ENCODE results near the gene CDHR5.
"Not testable (repeated sequence)": the region's sequence is repeated elsewhere in the genome, so short reads cannot be mapped to it uniquely, and the experiment has no call there.

CDHR5 gene

DNA sequence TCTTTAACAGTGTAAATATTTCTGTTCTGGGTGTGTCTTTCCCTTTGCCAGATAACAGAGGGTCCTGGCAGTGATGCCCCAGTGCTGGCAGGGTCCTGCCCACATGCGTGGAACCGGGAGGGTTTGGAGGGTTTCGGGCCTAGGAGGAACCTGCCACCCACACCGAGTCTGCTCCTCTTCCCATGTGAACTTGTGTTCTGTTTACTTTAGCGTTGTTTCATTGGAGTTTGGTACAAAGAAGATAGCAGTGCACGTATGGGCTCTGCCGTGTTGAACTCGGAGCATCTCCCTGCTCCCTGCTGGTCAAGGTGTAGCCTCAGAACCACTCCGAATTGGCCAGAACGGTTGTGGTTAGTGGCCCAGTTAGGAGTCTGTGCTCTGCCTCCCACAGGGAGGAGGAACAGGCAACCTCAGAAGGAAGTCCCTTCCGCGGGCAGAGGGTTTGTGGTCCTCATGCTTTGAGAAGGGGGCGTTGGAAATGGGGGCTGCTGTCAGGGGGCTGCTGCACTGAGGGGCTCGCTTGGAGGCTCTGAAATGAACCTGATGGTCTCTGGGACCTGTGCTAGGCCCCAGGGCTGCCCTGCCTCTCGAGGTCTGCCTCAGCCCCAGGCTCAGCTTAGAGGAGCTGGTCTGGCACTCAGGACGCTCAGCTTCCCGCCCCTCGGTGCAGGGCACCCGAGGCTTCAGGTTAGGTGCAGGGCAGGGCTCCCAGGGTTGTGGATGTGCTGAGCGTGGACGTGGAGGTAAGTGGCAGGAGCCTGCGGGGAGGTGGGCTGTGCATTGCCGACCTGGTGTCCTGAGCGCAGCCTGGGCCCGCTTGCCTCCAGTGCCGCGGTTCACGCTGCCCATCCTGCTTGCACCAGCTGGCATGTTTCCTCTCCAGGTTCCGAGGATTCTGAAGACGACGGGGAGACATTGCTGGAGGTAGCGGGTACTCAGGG, 38.1 kb downstream of the CDHR5 start:
- no peak for DNase-seq (ENCODE audit: low spot score)

DNA sequence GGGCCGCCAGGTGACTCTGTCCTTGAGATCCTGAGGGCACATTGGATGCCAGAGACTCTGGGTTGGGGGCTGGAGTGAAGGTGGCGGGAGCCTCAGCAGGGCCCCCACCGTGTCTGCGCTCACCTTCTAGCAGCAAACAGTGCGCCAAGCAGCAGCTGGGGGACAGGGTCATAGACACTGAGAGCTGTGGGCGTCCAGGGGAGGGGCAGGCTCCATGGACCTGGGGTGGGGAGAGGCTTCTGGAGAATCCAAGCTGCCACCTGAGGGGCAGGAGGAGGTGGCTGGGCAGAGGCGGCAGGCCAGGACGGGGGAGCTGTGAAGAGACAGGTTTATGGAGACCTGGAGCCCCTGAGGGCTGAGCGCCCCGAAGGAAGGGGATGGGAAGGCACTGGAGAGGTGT, 40.5 kb downstream of the CDHR5 start:
- DNase-seq (ENCODE audit: low spot score) = no peak

DNA sequence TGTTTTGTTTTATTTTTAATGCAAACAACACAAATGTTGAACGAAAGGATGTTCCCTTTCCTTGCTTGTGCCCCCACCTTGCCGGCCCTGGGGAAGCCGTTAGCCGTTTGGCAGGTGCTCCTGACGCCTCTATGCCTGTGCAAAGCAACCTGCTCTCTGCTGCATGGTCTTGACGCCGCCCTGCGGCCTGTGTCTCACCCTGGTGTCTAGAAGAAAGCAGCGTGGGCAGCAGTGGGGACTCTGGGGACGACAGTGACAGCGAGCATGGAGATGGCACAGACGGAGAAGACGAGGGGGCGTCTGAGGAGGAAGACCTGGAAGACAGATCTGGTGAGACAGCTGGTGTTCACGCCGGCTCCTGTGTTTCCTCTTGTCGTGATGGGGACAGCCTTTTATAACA, 43.0 kb downstream of the CDHR5 start:
- DNase-seq (ENCODE audit: low spot score) = no peak

DNA sequence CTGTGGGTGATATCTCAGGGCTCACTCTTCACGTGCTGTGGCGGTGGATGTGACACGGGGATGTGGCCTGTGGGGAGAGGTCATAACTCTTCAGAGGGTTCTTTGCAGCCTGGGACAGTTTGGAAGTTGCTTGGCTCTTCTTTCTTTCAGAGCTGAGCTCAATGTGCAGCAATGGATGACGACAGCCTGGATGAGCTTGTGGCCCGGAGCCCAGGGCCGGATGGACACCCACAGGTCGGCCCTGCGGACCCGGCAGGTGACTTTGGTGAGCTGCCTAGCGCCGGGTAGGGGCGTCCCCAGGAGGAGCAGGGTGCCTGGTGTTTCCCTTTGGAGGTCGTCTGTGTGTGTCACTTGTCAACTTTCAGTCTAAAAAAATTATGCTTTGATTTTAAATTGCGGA, 43.4 kb downstream of the CDHR5 start:
- no peak for DNase-seq (ENCODE audit: low spot score)

DNA sequence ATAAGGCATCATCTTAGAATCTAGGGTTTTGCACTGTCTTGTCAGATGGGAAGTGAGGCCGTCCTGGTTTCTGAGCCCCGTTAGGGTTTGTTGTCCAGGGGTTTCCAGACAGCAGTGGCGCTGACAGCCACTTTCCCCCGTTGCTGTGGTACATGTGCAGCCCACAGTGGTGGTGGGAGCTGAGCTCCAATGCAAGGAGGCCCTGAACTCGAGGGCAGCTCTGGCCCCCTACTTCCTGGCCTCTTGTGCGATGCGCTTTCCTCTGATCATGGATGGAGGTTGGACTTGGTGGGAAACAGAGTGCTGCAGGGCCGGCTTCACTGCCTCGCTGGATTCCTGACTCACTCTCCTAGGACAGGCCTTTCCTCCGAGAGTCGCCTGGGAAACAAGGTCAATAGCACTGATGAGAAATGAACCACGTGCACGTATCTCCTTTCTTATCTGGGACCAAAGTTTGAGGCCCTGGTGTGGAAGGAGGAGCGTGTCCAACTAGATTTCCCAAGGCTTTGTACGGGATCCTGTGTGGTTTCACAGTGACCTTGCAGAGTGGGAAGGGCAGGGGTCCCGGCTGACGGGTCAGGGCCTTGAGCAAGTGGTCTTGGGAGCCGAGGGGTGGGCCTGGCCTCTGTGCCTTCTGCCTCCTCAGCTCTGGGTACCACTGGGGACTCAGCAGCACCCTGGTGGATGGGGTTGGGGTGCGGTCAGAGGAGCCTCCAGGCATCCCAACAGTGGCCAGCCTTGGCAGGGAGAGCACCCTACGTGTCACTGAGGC, 44.7 kb downstream of the CDHR5 start:
- DNase-seq (ENCODE audit: low spot score) = no peak

DNA sequence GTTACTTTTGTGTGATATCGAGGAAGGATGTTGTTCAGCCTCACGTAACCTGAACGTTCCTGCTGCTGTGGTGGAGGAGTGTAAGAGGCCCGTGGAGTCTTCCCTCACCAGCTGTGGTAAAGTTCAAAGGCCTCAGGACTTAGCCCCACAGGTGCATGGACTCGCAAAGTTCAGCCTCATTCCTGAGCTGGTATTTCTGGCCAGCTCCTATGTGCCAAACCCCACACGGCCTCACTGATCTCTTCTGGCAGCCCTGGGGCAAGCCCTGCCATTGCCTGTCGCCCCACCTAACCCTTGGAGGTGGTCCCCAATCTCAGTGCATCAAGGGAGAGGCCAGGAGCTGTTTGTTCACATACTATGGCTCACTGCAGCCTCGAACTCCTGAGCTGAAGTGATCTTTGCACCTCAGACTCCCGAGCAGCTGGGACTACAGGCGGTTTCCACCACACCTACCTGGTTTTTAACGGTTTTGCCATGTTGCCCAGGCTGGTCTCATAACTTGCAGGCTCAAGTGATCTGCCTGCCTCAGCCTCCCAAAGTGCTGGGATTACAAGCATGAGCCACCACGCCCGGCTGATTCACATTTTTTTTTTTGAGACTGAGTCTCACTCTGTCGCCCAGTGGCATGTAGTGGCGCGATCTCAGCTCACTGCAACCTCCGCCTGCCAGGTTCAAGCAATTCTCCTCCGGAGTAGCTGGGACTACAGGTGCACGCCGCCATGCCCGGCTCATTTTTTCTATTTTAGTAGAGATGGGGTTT, 46.3 kb downstream of the CDHR5 start:
- no peak for DNase-seq (ENCODE audit: low spot score)

DNA sequence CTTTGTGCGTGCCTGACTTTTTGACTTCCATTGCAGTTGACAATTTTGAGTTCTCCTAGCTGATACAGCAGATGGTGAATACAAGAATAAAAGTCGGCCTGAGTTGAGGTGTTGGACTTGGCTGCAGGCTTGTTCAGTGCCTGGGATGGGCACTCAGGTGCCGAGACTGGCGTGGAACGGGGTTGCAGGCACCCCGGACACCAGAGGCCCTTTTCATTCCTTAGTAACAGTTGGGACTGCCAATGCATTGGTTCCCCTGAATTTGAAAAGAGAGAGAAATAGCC, 47.2 kb downstream of the CDHR5 start:
- DNase-seq (ENCODE audit: low spot score) = no peak

DNA sequence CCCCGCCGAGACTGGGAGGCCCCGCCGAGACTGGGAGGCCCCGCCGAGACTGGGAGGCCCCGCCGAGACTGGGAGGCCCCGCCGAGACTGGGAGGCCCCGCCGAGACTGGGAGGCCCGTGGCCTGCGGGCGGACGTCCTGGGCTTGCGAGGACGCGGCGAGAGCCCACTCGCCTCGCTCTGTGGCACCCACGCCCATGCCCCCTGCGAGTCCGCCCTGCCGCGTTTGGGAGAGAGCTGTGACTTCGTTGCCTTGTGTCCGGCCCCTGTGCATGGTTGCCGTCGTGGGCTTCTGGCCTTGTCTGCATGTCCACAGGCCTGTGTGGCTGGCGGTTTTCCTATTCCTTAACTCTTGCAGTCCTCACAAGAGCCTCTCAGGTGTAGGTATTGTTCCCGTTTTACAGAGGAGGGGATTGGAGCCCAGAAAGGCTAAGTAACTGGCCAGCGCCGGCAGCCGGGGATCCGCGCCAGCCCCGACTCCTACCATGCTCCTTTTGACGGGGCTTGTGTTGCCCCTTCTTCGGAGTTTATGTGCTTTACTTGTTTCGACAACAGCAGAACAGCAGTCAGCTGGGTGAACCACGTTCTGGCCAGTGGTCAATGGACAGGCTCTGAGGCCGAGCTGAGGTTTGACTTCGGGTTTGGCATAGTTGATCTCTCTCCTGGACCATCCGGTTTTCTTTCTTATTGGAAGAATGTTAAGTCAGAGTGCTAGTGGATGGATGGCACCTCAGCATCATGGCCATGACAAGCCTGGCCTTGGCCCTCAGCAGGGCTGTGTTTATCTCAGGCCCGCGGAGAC, 47.7 kb downstream of the CDHR5 start:
- DNase-seq (ENCODE audit: low spot score) = no peak

DNA sequence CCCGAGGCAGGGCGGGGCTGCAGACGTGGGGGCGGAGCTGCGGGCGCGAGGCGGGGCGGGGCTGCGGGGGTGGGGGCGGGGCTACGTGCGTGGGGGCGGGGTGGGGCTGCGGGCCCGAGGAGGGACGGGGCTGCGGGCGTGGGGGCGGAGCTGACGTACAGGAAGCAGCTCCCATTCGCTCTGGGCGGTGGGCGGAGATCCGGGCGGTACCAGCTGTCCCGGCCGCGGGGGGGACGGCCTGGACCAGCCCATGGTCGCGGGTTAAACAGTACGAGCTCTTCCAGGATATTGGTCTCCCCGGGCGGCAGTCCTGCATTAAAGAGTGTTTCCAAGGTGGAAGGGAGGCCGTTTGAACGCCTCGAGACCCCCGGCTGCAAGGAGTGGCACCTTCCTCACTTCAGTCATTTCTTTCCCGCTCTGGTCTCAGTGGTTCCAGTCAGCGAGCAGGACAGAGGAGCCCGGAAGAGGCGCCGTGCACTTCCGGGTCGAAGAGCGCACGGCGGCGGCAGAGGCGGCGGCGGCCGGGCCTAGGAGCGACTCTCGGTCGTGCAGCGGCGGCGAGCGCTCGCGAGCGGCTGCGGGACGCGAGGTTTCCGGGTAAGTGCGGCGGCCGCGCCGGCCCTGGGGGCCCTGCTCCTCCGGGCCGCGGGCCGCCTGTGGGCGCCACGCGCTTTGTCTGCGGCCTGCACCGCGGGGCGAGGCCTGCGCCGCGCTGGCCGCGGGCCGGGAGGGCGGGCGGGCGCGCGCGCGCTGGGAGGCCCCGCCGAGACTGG, 48.6 kb downstream of the CDHR5 start, which contains the start of gene PHRF1:
Gene PHRF1 (plus strand): TSS at position 475 of the 773 bp plus-strand sequence. CDS start 5,043 bp downstream, outside the sequence.
- DNase-seq (ENCODE audit: low spot score) = peak; percentile 95

DNA sequence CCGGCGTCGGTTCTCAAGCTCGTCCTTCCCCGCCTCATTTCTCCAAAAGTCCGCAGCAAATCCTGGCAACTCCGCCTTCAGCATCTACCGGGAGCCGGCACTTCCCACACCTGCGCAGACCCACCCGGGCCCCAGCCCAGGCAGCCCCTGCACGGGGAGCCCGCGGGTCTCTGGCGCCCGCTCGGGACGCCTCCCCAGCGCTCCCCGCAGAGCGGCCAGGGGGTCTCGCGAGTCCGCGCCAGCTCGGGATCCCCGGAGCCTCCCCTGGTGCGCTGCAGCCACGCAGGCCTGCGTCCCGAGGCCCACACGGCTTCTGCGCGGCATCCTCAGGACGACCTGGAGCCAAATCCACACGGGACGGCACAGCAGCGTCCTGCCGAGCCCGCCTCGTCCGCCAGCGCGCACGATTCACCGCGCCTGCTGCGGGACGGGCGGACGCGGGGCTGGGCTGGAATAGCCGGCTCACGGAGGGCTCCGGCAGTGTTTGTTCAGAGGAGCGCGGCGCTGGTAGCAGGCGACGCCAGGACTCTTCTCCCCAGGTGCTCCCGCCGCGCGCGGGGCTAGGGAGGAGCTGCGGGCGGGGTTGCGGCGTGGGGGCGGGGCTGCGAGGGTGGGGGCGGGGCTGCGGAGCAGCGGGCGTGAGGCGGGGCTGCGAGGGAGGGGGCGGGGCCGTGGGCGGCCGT, 49.3 kb downstream of the CDHR5 start:
- no peak for DNase-seq (ENCODE audit: low spot score)

DNA sequence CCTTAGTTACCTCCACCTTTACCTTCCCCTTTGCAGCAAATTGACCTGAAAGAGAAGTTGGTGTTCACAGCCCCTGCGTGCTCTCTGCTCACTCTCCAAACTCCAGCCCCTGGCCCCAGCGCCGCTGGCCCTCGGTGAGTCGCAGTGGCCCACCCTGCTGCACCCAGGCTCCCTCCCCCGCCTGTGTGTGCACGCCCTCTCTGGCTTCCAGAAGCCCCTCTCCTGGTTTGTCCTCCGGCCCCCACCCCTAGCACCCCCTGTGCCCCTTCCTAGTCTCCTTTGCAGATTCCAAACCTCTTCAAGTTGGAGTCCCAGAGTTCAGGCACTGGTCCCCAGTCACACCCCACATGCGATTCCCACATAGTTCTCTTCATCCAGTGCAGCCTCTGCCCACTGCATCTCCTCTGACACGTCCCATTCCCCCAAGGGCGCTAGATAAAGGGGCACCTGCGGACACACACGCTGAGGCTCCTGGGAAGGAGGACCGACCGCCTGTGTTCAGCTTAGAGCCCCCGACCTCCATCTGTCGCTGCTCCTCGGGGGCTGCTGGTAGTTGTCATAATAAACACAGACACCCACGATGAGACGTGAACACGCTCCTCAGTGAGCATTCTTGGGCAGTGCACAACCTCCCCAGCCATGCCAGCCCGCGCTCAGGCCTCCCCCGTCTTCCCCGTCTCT, 50.0 kb downstream of the CDHR5 start:
- no peak for DNase-seq (ENCODE audit: low spot score)

DNA sequence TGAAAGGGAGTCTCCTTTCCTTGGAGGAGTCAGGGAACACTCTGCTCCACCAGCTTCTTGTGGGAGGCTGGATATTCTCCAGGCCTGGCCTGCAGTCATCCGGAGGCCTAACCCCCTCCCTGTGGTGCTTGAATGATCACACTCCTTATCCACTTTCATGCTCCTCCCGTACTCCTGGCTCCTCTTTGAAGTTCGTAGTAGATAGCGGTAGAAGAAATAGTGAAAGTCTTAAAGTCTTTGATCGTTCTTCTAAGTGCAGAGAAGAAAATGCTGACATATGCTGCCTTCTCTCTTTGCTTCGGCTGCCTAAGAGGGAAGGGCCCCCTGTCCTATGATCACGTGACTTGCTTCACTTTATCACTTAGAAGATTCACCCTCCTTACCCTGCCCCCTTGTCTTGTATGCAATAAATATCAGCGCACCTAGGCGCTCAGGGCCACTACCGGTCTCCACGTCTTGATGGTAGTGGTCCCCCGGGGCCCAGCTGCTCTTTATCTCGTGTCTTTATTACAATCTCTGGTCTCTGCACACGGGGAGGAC, 50.7 kb downstream of the CDHR5 start:
- DNase-seq (ENCODE audit: low spot score) = not testable (repeated sequence)

DNA sequence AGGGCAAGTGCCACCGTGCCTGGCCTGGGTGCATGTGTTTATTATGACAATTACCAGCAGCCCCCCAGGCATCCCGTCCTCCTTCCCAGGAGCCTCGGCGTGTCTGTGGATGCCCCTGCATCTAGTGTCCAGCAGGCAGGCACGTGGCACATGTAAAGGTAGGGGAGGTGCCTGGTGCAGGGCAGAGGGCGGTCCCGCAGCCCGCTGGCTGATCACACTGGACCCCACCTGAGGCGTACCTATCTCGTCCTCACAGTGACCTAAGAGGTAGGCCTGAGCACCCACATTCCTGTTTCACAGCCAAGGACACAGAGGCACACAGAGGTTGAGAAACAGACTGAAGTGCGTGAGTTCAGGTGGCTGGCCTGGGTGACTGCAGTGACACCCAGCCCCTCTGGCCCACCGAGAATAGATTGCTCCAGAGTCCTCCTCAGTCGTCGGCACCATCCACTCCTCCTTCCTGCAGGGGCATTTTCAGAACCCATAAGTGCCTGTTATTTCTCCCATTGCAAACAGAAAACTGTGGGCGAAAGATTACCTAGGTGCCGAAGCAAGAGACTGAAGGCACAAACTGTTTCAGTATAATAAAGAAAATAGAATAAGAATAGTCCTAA, 51.5 kb downstream of the CDHR5 start:
- DNase-seq (ENCODE audit: low spot score) = no peak

DNA sequence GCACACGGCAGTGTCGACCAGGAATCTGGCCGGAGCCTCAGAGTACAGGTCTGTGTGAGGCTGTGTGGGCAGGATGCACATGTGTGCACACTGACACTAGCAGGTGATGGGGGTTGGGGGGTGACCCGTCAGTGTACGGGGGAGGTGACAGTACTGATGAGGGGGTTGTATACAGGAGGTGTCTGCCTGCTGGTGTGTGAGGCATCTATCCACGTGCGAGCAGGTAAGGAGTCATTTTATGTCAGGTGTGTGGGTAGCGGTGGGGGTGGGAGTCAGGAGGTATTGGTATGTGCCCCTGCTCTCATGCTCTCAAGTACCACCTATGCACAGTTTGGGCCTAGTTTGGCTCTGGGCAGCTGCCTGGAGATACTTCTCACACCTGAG, 53.0 kb downstream of the CDHR5 start:
- DNase-seq (ENCODE audit: low spot score) = no peak

DNA sequence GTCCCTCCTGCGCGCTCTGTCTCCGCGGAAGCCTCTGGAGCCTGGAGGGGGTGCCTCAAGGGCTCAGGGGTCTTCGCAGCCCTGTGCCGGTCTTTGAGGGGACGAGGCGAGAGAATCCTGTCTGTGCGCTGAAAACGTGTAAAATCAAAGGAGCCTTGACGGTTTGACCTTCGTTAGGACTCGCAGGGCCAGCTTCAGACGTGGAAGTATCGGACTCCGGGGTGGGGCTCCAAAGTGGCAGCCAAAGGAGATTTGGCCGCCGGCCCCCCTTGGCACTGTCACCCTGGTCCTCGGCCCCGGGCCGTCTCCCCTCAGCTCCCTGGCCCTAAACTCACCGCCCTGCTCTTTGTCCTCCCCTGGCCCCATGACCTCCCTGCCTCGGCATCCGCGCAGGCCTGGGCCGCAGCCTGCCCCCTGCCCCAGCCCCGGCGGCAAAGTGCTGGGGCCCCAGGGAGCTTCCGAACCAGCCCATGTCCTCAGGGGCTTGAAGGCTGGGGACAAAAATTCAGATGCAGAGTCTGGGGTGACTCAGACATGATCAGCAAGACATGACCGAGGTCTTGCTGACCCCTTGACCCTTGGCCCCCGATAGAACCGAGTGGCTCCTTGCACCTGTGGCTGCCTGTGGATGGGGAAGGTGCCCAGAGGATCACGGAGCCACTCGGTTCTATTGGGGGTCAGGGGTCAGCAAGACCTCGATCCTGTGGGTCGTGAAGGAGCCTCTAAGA, 55.4 kb downstream of the CDHR5 start:
- DNase-seq (ENCODE audit: low spot score) = no peak

DNA sequence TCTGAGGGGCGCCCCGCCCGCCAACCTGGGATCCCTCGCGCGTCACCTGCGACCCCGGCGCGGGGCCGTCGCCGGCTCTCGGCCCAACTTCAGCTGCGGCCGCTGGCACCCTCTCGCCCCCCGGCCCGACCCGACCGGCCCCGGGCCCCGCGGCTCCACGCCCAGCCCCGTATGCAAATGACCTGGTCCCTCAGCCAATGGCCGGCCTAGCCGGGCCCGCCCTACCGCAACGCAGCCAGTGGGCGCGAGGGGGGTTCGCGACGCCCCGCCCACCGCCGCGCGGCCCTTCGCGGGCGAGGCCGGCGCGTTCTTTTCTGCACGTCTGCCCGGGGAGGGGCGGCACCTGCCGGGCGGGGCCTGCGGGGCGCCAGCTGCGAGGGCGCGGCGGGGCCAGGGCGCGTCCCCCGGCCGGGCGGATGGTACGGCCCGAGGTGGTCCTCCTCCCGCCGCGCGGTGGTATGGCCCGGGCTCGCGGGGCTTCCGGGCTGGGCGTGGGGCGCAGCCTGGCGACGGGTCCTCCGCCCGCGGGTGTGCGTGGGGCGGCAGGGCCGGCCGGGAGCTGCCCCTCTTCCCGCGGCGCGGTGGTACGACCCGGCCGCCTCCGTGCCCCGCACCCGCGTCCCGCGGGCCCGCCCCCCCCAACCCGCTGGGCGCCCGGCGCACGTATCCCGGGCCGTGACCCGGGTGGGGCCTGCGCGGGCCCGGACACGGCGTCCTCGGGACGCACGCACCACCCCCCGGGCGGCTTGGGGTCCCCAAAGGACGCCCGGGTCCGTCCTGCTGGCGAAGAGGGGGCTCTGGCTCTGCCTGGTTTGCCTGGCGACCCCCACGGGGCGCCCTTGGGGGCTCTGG, 56.2 kb downstream of the CDHR5 start:
- DNase-seq (ENCODE audit: low spot score) = peak; percentile 93

DNA sequence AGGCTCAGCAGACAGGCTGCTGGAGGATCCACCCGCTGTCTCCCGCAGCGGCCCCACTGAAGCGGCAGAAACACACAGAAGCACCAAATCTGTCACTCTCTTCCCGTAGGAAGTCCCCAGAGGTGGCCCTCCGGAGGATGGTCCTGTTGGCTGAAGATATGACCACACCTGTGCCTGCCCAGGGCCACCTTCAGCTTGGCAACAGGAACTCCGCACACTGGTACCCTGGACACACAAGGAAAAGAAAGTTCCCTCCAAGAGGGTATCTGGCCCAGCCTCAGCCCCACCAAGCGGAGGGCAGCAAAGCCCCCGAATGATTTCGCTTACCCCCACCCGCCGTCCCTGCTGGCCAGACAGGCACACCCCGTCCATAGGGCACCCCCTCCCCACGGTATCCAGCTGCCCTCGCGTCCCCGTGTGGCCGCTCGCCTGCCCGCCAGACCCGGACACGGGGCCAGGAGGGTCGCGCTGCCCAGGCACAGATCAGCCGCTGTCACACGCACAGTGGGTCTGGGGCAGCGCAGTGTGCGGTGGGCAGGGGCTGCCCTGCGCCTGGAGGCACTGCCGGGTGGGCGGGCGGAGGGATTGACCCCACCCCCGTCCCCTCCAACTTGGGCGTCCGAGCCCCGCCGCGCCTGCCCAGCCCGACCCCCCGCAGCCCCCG, 57.0 kb downstream of the CDHR5 start:
- no peak for DNase-seq (ENCODE audit: low spot score)

Measured in CD4-positive, alpha-beta T cell treated with Interleukin-6 at 100 ng/mL for 8 hours (primary cell).